ENCODE results near the gene FAM43B.

FAM43B gene

GRCh38 chr1:20530306-20530705, 22.1 kb upstream of the FAM43B start:
- H3K9me2 ChIP-seq (replicated peaks; ENCODE audit: insufficient read depth, low read length): no peaks in the 10 kb centered on the region
- H3K27ac ChIP-seq (ENCODE audit: low read length): no peak overlapping the region
- no peak overlapping the region for H3K4me2 ChIP-seq (ENCODE audit: low read depth, low read length)
- no peaks in the 10 kb centered on the region for H3K4me1 ChIP-seq (ENCODE audit: low read length)
- no peaks in the 10 kb centered on the region for H3K9me3 ChIP-seq (replicated peaks; ENCODE audit: insufficient read depth, low read length)
- DNase-seq: no peak
- no peaks in the 10 kb centered on the region for H3F3A ChIP-seq (ENCODE audit: insufficient read depth, low read length)
- no peak overlapping the region for H3K9ac ChIP-seq (ENCODE audit: low read length)
- no peaks in the 10 kb centered on the region for H3K36me3 ChIP-seq (replicated peaks; ENCODE audit: insufficient read depth, low read length)
- H4K20me1 ChIP-seq (ENCODE audit: insufficient read depth, low read length): no peaks in the 10 kb centered on the region
- H3K4me3 ChIP-seq (ENCODE audit: low read length): no peak overlapping the region
- peaks cover 94% of the 10 kb centered on the region for H3K27me3 ChIP-seq (replicated peaks; ENCODE audit: insufficient read depth, low read length)
- H2AFZ ChIP-seq (ENCODE audit: low read length): no peak overlapping the region
- TF ChIP-seq EZH2 (optimal IDR thresholded peaks at IDR 0.05; ENCODE audit: low read depth, low read length): no peak
- TF ChIP-seq CTCF (IDR thresholded peaks at IDR 0.05; ENCODE audit: low read length): no peak
- no peak for TF ChIP-seq EZH2phosphoT487 (IDR thresholded peaks at IDR 0.05; ENCODE audit: low read length)
- no peaks in the 10 kb centered on the region for H3K79me2 ChIP-seq (ENCODE audit: low read length)

GRCh38 chr1:20530901-20531300, 21.5 kb upstream of the FAM43B start:
- H3K27me3 ChIP-seq (replicated peaks; ENCODE audit: insufficient read depth, low read length): peaks cover 98% of the 10 kb centered on the region
- H3K79me2 ChIP-seq (ENCODE audit: low read length): no peaks in the 10 kb centered on the region
- H3K9me2 ChIP-seq (replicated peaks; ENCODE audit: insufficient read depth, low read length): no peaks in the 10 kb centered on the region
- no peak overlapping the region for H3K27ac ChIP-seq (ENCODE audit: low read length)
- no peaks in the 10 kb centered on the region for H3K4me1 ChIP-seq (ENCODE audit: low read length)
- no peak overlapping the region for H3K9ac ChIP-seq (ENCODE audit: low read length)
- H3F3A ChIP-seq (ENCODE audit: insufficient read depth, low read length): no peaks in the 10 kb centered on the region
- H2AFZ ChIP-seq (ENCODE audit: low read length): no peak overlapping the region
- no peaks in the 10 kb centered on the region for H3K9me3 ChIP-seq (replicated peaks; ENCODE audit: insufficient read depth, low read length)
- DNase-seq: no peak
- H3K4me3 ChIP-seq (ENCODE audit: low read length): no peak overlapping the region
- H3K36me3 ChIP-seq (replicated peaks; ENCODE audit: insufficient read depth, low read length): no peaks in the 10 kb centered on the region
- TF ChIP-seq EZH2 (optimal IDR thresholded peaks at IDR 0.05; ENCODE audit: low read depth, low read length): no peak
- no peak for TF ChIP-seq EZH2phosphoT487 (IDR thresholded peaks at IDR 0.05; ENCODE audit: low read length)
- TF ChIP-seq CTCF (IDR thresholded peaks at IDR 0.05; ENCODE audit: low read length): no peak
- no peaks in the 10 kb centered on the region for H4K20me1 ChIP-seq (ENCODE audit: insufficient read depth, low read length)
- no peak overlapping the region for H3K4me2 ChIP-seq (ENCODE audit: low read depth, low read length)

- Histone ChIP-seq H3K9me3 (replicated peaks; ENCODE audit: insufficient read depth, low read length) (no peaks in the 10 kb centered on the region), H3K27ac (ENCODE audit: low read length) (no peak overlapping the region), H3K4me1 (ENCODE audit: low read length) (no peaks in the 10 kb centered on the region), H3K79me2 (ENCODE audit: low read length) (no peaks in the 10 kb centered on the region), H2AFZ (ENCODE audit: low read length) (no peak overlapping the region), H4K20me1 (ENCODE audit: insufficient read depth, low read length) (no peaks in the 10 kb centered on the region), H3F3A (ENCODE audit: insufficient read depth, low read length) (no peaks in the 10 kb centered on the region), H3K4me2 (ENCODE audit: low read depth, low read length) (no peak overlapping the region), H3K9ac (ENCODE audit: low read length) (no peak overlapping the region), H3K27me3 (replicated peaks; ENCODE audit: insufficient read depth, low read length) (peaks cover 93% of the 10 kb centered on the region), H3K36me3 (replicated peaks; ENCODE audit: insufficient read depth, low read length) (no peaks in the 10 kb centered on the region), H3K4me3 (ENCODE audit: low read length) (no peak overlapping the region), H3K9me2 (replicated peaks; ENCODE audit: insufficient read depth, low read length) (no peaks in the 10 kb centered on the region)
- no peak for TF ChIP-seq EZH2 (optimal IDR thresholded peaks at IDR 0.05; ENCODE audit: low read depth, low read length)
- DNase-seq: no peak
Observed at GRCh38 chr1:20533635-20534034, 18.7 kb upstream of the FAM43B start.

GRCh38 chr1:20534659-20535417, 17.5 kb upstream of the FAM43B start:
- Histone ChIP-seq H3K36me3 (replicated peaks; ENCODE audit: insufficient read depth, low read length) (no peaks in the 10 kb centered on the region), H3F3A (ENCODE audit: insufficient read depth, low read length) (no peaks in the 10 kb centered on the region), H3K9me3 (replicated peaks; ENCODE audit: insufficient read depth, low read length) (no peaks in the 10 kb centered on the region), H3K9me2 (replicated peaks; ENCODE audit: insufficient read depth, low read length) (no peaks in the 10 kb centered on the region), H4K20me1 (ENCODE audit: insufficient read depth, low read length) (no peaks in the 10 kb centered on the region), H3K9ac (ENCODE audit: low read length) (no peak overlapping the region), H3K27me3 (replicated peaks; ENCODE audit: insufficient read depth, low read length) (peaks cover 93% of the 10 kb centered on the region), H3K4me2 (ENCODE audit: low read depth, low read length) (no peak overlapping the region), H3K4me3 (ENCODE audit: low read length) (no peak overlapping the region), H2AFZ (ENCODE audit: low read length) (no peak overlapping the region), H3K27ac (ENCODE audit: low read length) (no peak overlapping the region), H3K4me1 (ENCODE audit: low read length) (no peaks in the 10 kb centered on the region), H3K79me2 (ENCODE audit: low read length) (no peaks in the 10 kb centered on the region)
- TF ChIP-seq CTCF (IDR thresholded peaks at IDR 0.05; ENCODE audit: low read length): no peak
- no peak for DNase-seq

All from MM.1S (cell line).